ENCODE data around the gene GALNT17.

GRCh38 chr7:71486414-71486813, 354.5 kb downstream of the GALNT17 start:
- no peak for TF ChIP-seq CEBPB (IDR thresholded peaks at IDR 0.05)
- TF ChIP-seq EP300 (IDR thresholded peaks at IDR 0.05; ENCODE audit: borderline replicate concordance): no peak
